Naive thymus-derived CD4-positive, alpha-beta T cell (primary cell): ENCODE data around the gene BLOC1S1. TPM values are rescaled to one million over a fixed set of nuclear protein-coding genes. Genes with fewer than 3 reads are reported as not detected.

Source experiments
- ATAC-seq: fragments of 150-1000 bp; cut with Tn5 transposase; 2 replicates; pipeline ENCODE4 v1.10.0; 2021; ENCODE audit warnings: mild to moderate bottlenecking, moderate library complexity
- CTCF ChIA-PET: fragments of 350-600 bp; sonication (Branson Sonifier 250); formaldehyde crosslinking; loops from one replicate; lab custom pipeline; 2021; ENCODE audit warnings: antibody characterized with exemption; lab: Charles Lee
- POLR2A ChIA-PET: fragments of 350-600 bp; sonication (Branson Sonifier 250); formaldehyde crosslinking; loops from one replicate; lab custom pipeline; 2021; ENCODE audit warnings: antibody characterized with exemption, inconsistent platforms; lab: Charles Lee
- DNase-seq, 9 donors: peaks; one replicate each; pipeline versions ENCODE4 v3.0.0 to v3.0.0-alpha.2; 2020 to 2022; ENCODE audit warnings: mixed read lengths in 1 of 9
- H3K27ac ChIP-seq: one replicate; pipeline ENCODE4 v1.7.0; 2013; ENCODE audit warnings: mild to moderate bottlenecking, low read depth, low read length, moderate library complexity
- H3K27me3 ChIP-seq, 2 donors: one replicate each; pipeline ENCODE4 v1.7.0; 2013; ENCODE audit warnings: low read length in 2 of 2, mild to moderate bottlenecking in 2 of 2, moderate library complexity in 2 of 2; ENCODE audit not compliant: control insufficient read depth in 2 of 2, insufficient read depth in 2 of 2
- H3K36me3 ChIP-seq, 3 experiments: 1 replicate in 2 of 3; 2 replicates in 1 of 3; pipeline ENCODE4 v1.7.0; 2013; ENCODE audit warnings: low read length in 3 of 3, mild to moderate bottlenecking in 3 of 3, moderate library complexity in 1 of 3; ENCODE audit not compliant: insufficient read depth in 3 of 3, control insufficient read depth in 2 of 3
- H3K4me1 ChIP-seq, 2 donors: one replicate each; pipeline ENCODE4 v1.7.0; 2013; ENCODE audit warnings: low read length in 2 of 2, mild to moderate bottlenecking in 2 of 2, moderate library complexity in 1 of 2; ENCODE audit not compliant: control insufficient read depth in 2 of 2, insufficient read depth in 2 of 2
- H3K4me3 ChIP-seq: 2 replicates; pipeline ENCODE4 v1.7.0; 2013; ENCODE audit warnings: mild to moderate bottlenecking, low read length
- H3K9me3 ChIP-seq, 3 experiments: 1 replicate in 2 of 3; 2 replicates in 1 of 3; pipeline ENCODE4 v1.7.0; 2013; ENCODE audit warnings: low read length in 3 of 3; ENCODE audit not compliant: control insufficient read depth in 2 of 3
- H3K27ac Mint-ChIP-seq, 9 donors: one replicate each; pipeline ENCODE4 v1.8.0; 2020 to 2022; ENCODE audit warnings: mixed read lengths in 9 of 9, mild to moderate bottlenecking in 8 of 9, moderate library complexity in 5 of 9, inconsistent platforms in 2 of 9
- H3K27me3 Mint-ChIP-seq, 5 donors: one replicate each; pipeline ENCODE4 v1.8.0; 2021 to 2022; ENCODE audit warnings: mixed read lengths in 5 of 5, mild to moderate bottlenecking in 1 of 5
- H3K36me3 Mint-ChIP-seq, 5 donors: one replicate each; pipeline ENCODE4 v1.8.0; 2020 to 2022; ENCODE audit warnings: mixed read lengths in 5 of 5, mild to moderate bottlenecking in 3 of 5, inconsistent platforms in 1 of 5
- H3K4me1 Mint-ChIP-seq, 7 donors: one replicate each; pipeline ENCODE4 v1.8.0; 2020 to 2022; ENCODE audit warnings: mixed read lengths in 7 of 7, mild to moderate bottlenecking in 3 of 7, inconsistent platforms in 1 of 7
- H3K4me3 Mint-ChIP-seq, 10 donors: one replicate each; pipeline ENCODE4 v1.8.0; 2020 to 2022; ENCODE audit warnings: mild to moderate bottlenecking in 10 of 10, mixed read lengths in 10 of 10, moderate library complexity in 6 of 10, inconsistent platforms in 2 of 10
- H3K9me3 Mint-ChIP-seq, 11 donors: one replicate each; pipeline ENCODE4 v1.8.0; 2020 to 2022; ENCODE audit warnings: mixed read lengths in 11 of 11, mild to moderate bottlenecking in 4 of 11, inconsistent platforms in 1 of 11, moderate library complexity in 1 of 11
- intact Hi-C, 2 donors: fragments of 100-400 bp; cut with micrococcal nuclease; formaldehyde crosslinking; loops; one replicate each; pipeline ENCODE4 v1.15.1; 2023
- polyA plus RNA-seq, 2 donors: library from polyadenylated mRNA; unstranded; fragments of 300-500 nt; fragmentation: Illumina TruSeq; gene quantifications; one replicate each; pipeline ENCODE4 v1.2.3, GENCODE V29; 2021
- total RNA-seq, 6 experiments: library from RNA in 5 of 6; stranded (reverse) in 5 of 6; gene quantifications; 1 replicate in 5 of 6; 2 replicates in 1 of 6; pipeline ENCODE4 v1.2.3 and lab custom pipeline; 2021 to 2026

Gene BLOC1S1
- total RNA-seq (100 to 1,000 TPM in 1 of 5 experiments, 10 to 100 TPM in 4; 37.6 to 112 (median 71.5) TPM), polyA plus RNA-seq (100 to 1,000 TPM in 1 of 2 donors, 10 to 100 TPM in 1; 83.5 to 102 TPM), total RNA-seq (lab: John Stamatoyannopoulos, UW) (7.0 reads per million, percentile 29 among the genes with 10 or more reads in this experiment)

DNA sequence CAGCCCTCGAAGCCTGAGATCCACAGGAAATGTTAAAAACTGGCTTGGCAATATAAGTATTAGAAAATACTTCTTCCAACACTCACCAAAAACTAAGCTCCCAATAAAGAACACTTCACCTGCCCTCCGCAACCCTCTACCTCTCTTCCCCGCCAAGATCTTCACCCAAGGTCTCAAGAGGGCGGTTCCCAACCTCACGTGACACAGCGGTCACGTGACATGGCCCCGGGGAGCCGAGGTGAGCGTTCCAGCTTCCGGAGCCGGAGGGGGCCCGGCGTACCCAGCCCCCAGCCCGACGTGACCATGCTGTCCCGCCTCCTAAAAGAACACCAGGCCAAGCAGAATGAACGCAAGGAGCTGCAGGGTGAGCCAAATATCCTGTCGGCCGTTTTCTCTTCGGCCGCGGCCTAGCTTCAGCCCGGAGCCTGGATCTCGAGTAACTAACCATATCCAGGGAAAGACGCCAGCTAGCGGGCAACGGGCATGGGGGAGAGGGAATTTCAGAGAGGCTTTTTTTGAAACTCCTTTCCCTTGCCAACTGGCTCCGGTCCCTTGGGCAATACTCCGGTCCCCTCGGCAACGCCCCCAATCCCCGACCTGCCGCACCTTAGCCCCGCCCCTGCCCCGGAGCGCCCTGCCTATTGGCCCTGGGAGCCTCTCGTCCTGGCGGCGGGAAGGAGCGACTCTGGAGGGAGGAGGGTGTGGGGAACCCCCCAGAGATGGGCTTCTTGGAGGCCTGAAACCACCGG, at the start of gene BLOC1S1:
Gene BLOC1S1 (plus strand): TSS at position 214 of the 749 bp plus-strand sequence. CDS start 6 bp downstream, at position 220.
- Histone ChIP-seq H3K4me3 (peak within 1 kb of the TSS; percentile 96), H3K9me3 (no peaks in the 10 kb centered on the region), H3K36me3 (peaks cover 0 to 18% (median 7%) of the 10 kb centered on the region in 3 experiments), H3K4me1 (peaks cover 19 to 23% of the 10 kb centered on the region in 2 donors), H3K27ac (peak within 1 kb of the TSS; percentile 92), H3K27me3 (no peaks in the 10 kb centered on the region)
- peaks cover 0 to 2% (median 0%) of the 10 kb centered on the region in 5 donors for H3K36me3 Mint-ChIP-seq
- peaks cover 0 to 21% (median 0%) of the 10 kb centered on the region in 5 donors for H3K27me3 Mint-ChIP-seq
- peaks cover 0 to 7% (median 0%) of the 10 kb centered on the region in 11 donors for H3K9me3 Mint-ChIP-seq
- peaks cover 15 to 41% (median 36%) of the 10 kb centered on the region in 7 donors for H3K4me1 Mint-ChIP-seq
- ChIA-PET POLR2A (interaction anchor here (0.6 to 2.9 kb wide), 17 partner anchors 9 to 1467 kb away, joined by 3 to 24 read pairs (median 4); partner anchors contain the start of genes CBX5, CD63, DNAJC14 and ORMDL2), CTCF (interaction anchor here (0.5 to 7.5 kb wide), 3 partner anchors 22 to 364 kb away, joined by 3 to 46 read pairs (median 5); no protein-coding TSS in a partner anchor)
- ATAC-seq, result peak; percentile 96
- intact Hi-C loops, result loop anchor here (1.0 to 5.0 kb wide), 8 partner anchors 8 to 971 kb away; partner anchors contain the start of genes CD63 (in 2 of the 2), PTGES3 (in 1 of the 2), PYM1 (in 1 of the 2) and SARNP (in 1 of the 2)
- DNase-seq, result peak; percentile 82 to 95 (median 90)
- H3K27ac Mint-ChIP-seq, result peak within 1 kb of the TSS; percentile 91 to 98 (median 97)
- H3K4me3 Mint-ChIP-seq, result peak within 1 kb of the TSS; percentile 83 to 98 (median 94)

DNA sequence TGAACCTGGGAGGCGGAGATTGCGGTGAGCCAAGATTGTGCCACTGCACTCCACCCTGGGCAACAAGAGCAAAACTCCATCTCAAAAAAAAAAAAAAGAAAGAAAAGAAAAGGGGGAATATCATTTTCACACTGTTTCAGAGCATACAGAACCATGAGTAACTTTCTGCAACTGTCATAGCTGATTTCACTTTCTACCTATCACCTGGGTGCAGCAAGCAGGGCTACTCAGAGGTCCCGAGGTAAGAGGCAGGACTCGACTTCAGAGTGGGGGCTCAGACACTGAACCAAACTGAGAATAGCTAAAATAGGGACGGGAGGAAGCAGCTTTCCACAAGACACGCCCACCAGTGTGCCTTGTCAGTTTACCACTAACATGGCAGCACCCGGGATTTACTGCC, 49.3 kb upstream of the BLOC1S1 start:
- H3K9me3 ChIP-seq, result no peaks in the 10 kb centered on the region
- Mint-ChIP-seq H3K36me3 (no peaks in the 10 kb centered on the region), H3K9me3 (no peaks in the 10 kb centered on the region), H3K4me3 (no peak overlapping the region), H3K4me1 (peaks cover 0 to 4% (median 0%) of the 10 kb centered on the region in 7 donors), H3K27me3 (peaks cover 0 to 17% (median 0%) of the 10 kb centered on the region in 5 donors), H3K27ac (no peak overlapping the region)
- CTCF ChIA-PET, result no interaction called here
- no peaks in the 10 kb centered on the region for H3K4me1 ChIP-seq
- H3K27ac ChIP-seq, result no peak overlapping the region
- ATAC-seq (no peak), DNase-seq (no peak)
- H3K36me3 ChIP-seq, result no peaks in the 10 kb centered on the region
- no peak overlapping the region for H3K4me3 ChIP-seq
- H3K27me3 ChIP-seq, result no peaks in the 10 kb centered on the region
- intact Hi-C loops, result no loop called here
- POLR2A ChIA-PET, result no interaction called here

DNA sequence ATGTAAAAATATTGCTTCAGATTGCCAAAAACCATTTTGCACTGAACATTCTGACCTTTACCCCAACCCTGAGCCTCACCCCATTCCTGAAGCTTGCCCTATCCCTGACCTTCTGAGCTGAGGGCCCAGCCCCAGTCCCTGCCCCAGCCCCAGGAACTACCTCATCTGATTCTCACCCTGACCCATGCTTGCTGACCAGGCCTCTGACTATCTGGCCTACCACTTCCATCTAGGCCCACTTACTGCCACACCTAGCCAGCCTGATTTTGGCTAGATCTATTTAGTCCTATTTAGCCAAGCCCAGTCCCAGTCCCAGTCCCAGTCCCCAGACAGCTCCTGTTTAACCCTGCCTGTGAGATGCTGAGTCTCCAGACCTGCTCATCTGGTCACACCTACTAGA, 45.6 kb upstream of the BLOC1S1 start:
- intact Hi-C loops, result no loop called here
- Histone ChIP-seq H3K36me3 (no peaks in the 10 kb centered on the region), H3K4me3 (no peak overlapping the region), H3K27ac (no peak overlapping the region), H3K9me3 (no peaks in the 10 kb centered on the region), H3K4me1 (no peaks in the 10 kb centered on the region), H3K27me3 (no peaks in the 10 kb centered on the region)
- no peaks in the 10 kb centered on the region for H3K9me3 Mint-ChIP-seq
- ChIA-PET CTCF (interaction anchor here (1.7 kb wide), 1 partner anchor 13 kb away, joined by 4 read pairs; no protein-coding TSS in a partner anchor), POLR2A (no interaction called here)
- peaks cover 0 to 16% (median 5%) of the 10 kb centered on the region in 5 donors for H3K27me3 Mint-ChIP-seq
- ATAC-seq, result no peak
- no peak for DNase-seq
- H3K4me3 Mint-ChIP-seq, result no peak overlapping the region
- no peak overlapping the region for H3K27ac Mint-ChIP-seq
- no peaks in the 10 kb centered on the region for H3K36me3 Mint-ChIP-seq
- H3K4me1 Mint-ChIP-seq, result peaks cover 0 to 5% (median 0%) of the 10 kb centered on the region in 7 donors

DNA sequence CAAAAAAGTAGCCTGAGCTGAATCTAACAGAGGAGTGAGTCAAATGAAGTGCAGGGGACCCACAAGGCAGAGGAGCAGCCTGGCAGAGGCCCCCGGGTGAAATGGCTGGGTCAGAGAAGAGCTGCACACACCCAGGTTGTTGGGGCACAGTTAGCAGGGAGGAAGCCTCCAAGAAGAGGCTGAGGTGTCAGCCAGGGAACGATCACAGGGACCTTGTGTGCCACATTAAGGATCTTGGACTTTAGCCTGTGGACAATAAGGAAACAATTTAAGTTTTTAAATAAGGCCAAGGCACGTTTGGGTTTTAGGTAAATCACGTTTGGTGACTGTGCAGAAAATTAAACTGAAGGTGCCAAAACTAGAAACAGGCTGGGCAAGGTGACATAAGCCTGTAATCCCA, 44.1 kb upstream of the BLOC1S1 start:
- Histone ChIP-seq H3K4me3 (no peak overlapping the region), H3K27me3 (no peaks in the 10 kb centered on the region), H3K4me1 (no peaks in the 10 kb centered on the region), H3K36me3 (no peaks in the 10 kb centered on the region), H3K27ac (no peak overlapping the region), H3K9me3 (no peaks in the 10 kb centered on the region)
- Mint-ChIP-seq H3K4me3 (no peak overlapping the region), H3K27ac (no peak overlapping the region), H3K9me3 (no peaks in the 10 kb centered on the region), H3K27me3 (peaks cover 5 to 26% (median 11%) of the 10 kb centered on the region in 5 donors), H3K36me3 (no peaks in the 10 kb centered on the region), H3K4me1 (peaks cover 0 to 5% (median 0%) of the 10 kb centered on the region in 7 donors)
- DNase-seq, result no peak
- no peak for ATAC-seq
- intact Hi-C loops, result no loop called here
- CTCF ChIA-PET, result interaction anchor here (1.7 kb wide), 1 partner anchor 15 kb away, joined by 4 read pairs; no protein-coding TSS in a partner anchor
- POLR2A ChIA-PET, result no interaction called here

DNA sequence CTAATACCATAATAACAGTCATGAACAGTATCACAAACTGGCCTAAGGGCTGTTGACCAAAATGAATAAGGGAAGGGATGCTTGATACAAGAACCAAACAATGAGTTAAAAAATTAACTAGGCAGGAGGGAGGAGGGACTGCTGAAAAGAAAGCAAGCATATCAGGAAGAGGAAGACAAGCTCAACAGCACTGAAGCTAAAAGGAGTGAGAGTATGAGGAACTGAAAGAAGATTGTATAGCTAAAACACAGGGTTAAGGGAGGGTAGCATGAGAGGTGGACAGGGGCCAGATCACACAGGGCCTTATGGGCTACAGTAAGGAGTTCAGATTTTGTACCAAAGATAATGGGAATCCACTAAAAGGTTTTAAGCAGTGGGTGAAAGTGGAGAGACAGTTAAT, 42.2 kb upstream of the BLOC1S1 start:
- H3K27ac Mint-ChIP-seq, result no peak overlapping the region
- peaks cover 0 to 5% (median 0%) of the 10 kb centered on the region in 7 donors for H3K4me1 Mint-ChIP-seq
- Histone ChIP-seq H3K4me3 (no peak overlapping the region), H3K27ac (no peak overlapping the region), H3K9me3 (no peaks in the 10 kb centered on the region), H3K4me1 (no peaks in the 10 kb centered on the region), H3K36me3 (no peaks in the 10 kb centered on the region), H3K27me3 (no peaks in the 10 kb centered on the region)
- H3K4me3 Mint-ChIP-seq, result no peak overlapping the region
- ChIA-PET POLR2A (no interaction called here), CTCF (no interaction called here)
- peak; percentile 64 for ATAC-seq
- intact Hi-C loops, result no loop called here
- no peak for DNase-seq
- H3K36me3 Mint-ChIP-seq, result no peaks in the 10 kb centered on the region
- no peaks in the 10 kb centered on the region for H3K9me3 Mint-ChIP-seq
- peaks cover 5 to 26% (median 11%) of the 10 kb centered on the region in 5 donors for H3K27me3 Mint-ChIP-seq

DNA sequence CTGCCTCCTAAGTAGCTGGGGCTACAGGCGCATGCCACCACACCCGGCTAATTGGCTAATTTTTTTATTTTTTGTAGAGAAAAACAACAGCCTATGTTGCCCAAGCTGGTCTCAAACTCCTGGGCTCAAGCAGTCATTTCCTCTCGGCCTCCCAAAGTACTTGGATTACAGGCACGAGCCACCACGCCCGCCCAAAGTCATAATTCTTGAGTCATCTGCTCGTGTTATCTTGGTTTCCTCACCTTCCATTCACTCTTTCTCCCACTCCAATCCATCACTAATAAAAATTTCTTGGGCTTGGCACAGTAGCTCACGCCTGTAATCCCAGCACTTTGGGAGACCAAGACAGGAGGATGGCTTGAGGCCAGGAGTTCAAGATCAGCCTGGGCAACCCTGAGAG, 40.2 kb upstream of the BLOC1S1 start:
- Mint-ChIP-seq H3K36me3 (no peaks in the 10 kb centered on the region), H3K9me3 (no peaks in the 10 kb centered on the region), H3K4me1 (peaks cover 0 to 5% (median under 1%) of the 10 kb centered on the region in 7 donors), H3K27ac (no peak overlapping the region), H3K27me3 (peaks cover 13 to 38% (median 18%) of the 10 kb centered on the region in 5 donors), H3K4me3 (no peak overlapping the region)
- ChIA-PET POLR2A (no interaction called here), CTCF (interaction anchor here (1.2 kb wide), 1 partner anchor 19 kb away, joined by 4 read pairs; no protein-coding TSS in a partner anchor)
- Histone ChIP-seq H3K27me3 (no peaks in the 10 kb centered on the region), H3K4me3 (no peak overlapping the region), H3K36me3 (no peaks in the 10 kb centered on the region), H3K9me3 (no peaks in the 10 kb centered on the region), H3K27ac (no peak overlapping the region), H3K4me1 (no peaks in the 10 kb centered on the region)
- ATAC-seq, result no peak
- intact Hi-C loops, result no loop called here
- no peak for DNase-seq
